SK-N-MC (cell line): ENCODE measurements around the gene JMJD8.
"Not testable (repeated sequence)": the region's sequence is repeated elsewhere in the genome, so short reads cannot be mapped to it uniquely, and the experiment has no call there.

Experiments
- EZH2 ChIP-seq: fragments of 200-600 bp; sonication (generic); IDR thresholded peaks from one replicate; pipeline ENCODE4 v1.6.1; 2017; ENCODE audit warnings: antibody characterized with exemption
- POLR2AphosphoS5 ChIP-seq: IDR thresholded peaks from 2 replicates; pipeline ENCODE4 v1.6.1; 2012; ENCODE audit warnings: mild to moderate bottlenecking, low read depth, low read length, borderline replicate concordance

- not testable (repeated sequence) for TF ChIP-seq EZH2, POLR2AphosphoS5
Observed at GRCh38 chr16:712740-713250, 28.7 kb upstream of the JMJD8 start.
